ENCODE results near the gene RFC5. TPM values are rescaled to one million over a fixed set of nuclear protein-coding genes. Genes with fewer than 3 reads are reported as not detected.
A peak's percentile ranks its signal among the peaks of the same experiment; 100 is the strongest.

The RFC5 gene
- total RNA-seq, 1 experiment from 2014 or later: 78.6 TPM

- TF ChIP-seq CTCF (IDR thresholded peaks at IDR 0.05 in 2 of 3, conservative IDR thresholded peaks at IDR 0.05 in 1 of 3; ENCODE audit: borderline replicate concordance in 1 of 3, insufficient read depth in 1 of 3, low read depth in 2 of 3, low read length in 2 of 3) (no peak), RAD21 (IDR thresholded peaks at IDR 0.05; ENCODE audit: low read depth) (no peak; the same call in 1 of the 2 replicates), EGR1 (IDR thresholded peaks at IDR 0.05; ENCODE audit: low read depth) (peak; percentile 95), FOSL1 (IDR thresholded peaks at IDR 0.05; ENCODE audit: low read depth) (no peak), ELF1 (IDR thresholded peaks at IDR 0.05; ENCODE audit: borderline replicate concordance, low read depth) (no peak), ATF3 (IDR thresholded peaks at IDR 0.05) (no peak), ZNF274 (IDR thresholded peaks at IDR 0.05; ENCODE audit: low read depth, low read length) (no peak), POLR2A (IDR thresholded peaks at IDR 0.05; ENCODE audit: borderline replicate concordance, extremely low read depth, insufficient read depth, insufficient read length) (peak; percentile 49), YY1 (IDR thresholded peaks at IDR 0.05; ENCODE audit: extremely low read depth, insufficient replicate concordance, low read depth, low read length) (no peak), EZH2 (IDR thresholded peaks at IDR 0.05) (no peak), CBX3 (IDR thresholded peaks at IDR 0.05; ENCODE audit: low read depth) (peak; percentile 96), JUND (IDR thresholded peaks at IDR 0.05) (no peak)
These were observed 47.5 kb upstream of the RFC5 start, which contains the start of gene KSR2 (continued) for GRCh38 chr12:117968826-117969659.

GRCh38 chr12:117970334-117970733, 46.2 kb upstream of the RFC5 start:
- Histone ChIP-seq H3K9ac (ENCODE audit: low read length) (no peak overlapping the region), H3K9me3 (ENCODE audit: control insufficient read depth in 1 of 2, insufficient read depth in 1 of 2, low read depth in 1 of 2, low read length in 2 of 2) (peaks cover 0 to 18% of the 10 kb centered on the region in 2 experiments; a peak in 1 of 4 replicates), H3K4me1 (ENCODE audit: control insufficient read depth in 1 of 2, insufficient read depth in 2 of 2, low read length in 2 of 2) (peaks cover 11 to 32% of the 10 kb centered on the region in 2 experiments), H3K27me3 (ENCODE audit: insufficient read depth, low read length) (no peaks in the 10 kb centered on the region), H3K27ac (ENCODE audit: low read depth, low read length) (no peak overlapping the region), H3K9me2 (ENCODE audit: insufficient read depth) (no peaks in the 10 kb centered on the region), H3K4me3 (replicated peaks in 1 of 2; ENCODE audit: low read depth in 1 of 2, low read length in 2 of 2) (peak overlapping the region in 1 of 2 experiments; percentile 89; a peak in 1 of 4 replicates), H4K20me1 (ENCODE audit: insufficient read depth) (no peaks in the 10 kb centered on the region), H3K79me2 (ENCODE audit: insufficient read depth, low read length) (peaks cover 8% of the 10 kb centered on the region), H2AFZ (ENCODE audit: low read depth, low read length, poor library complexity, severe bottlenecking) (no peak overlapping the region), H3K4me2 (ENCODE audit: low read length) (peak overlapping the region; percentile 94), H3K36me3 (ENCODE audit: control insufficient read depth in 1 of 2, insufficient read depth in 2 of 2, low read length in 2 of 2) (0 out of 4 replicates have a peak, but pooled peaks cover 0 to 4% of the 10 kb centered on the region in 2 experiments)
- ChIA-PET CTCF (no interaction called here), POLR2A (interaction anchor here (0.7 to 2.0 kb wide), 3 partner anchors 14 to 475 kb away, joined by 3 to 7 read pairs (median 5); no protein-coding TSS in a partner anchor), RAD21 (ENCODE audit: low non-redundant PET in 1 of 2, low total read pairs in 2 of 2, uncharacterized antibody in 2 of 2, unreplicated experiment in 2 of 2) (no interaction called here)
- intact Hi-C loops (cut with micrococcal nuclease): no loop called here
- no peak for TF ChIP-seq EZH2 (IDR thresholded peaks at IDR 0.05)
- BruUV-seq (replicated peaks): no TSS peak
- no peak for DNase-seq (ENCODE audit: low read depth, low spot score)
- ATAC-seq: no peak
